Heart left ventricle (tissue), 13 donors: Measurements from ENCODE around the gene FOCAD.

Experiments
- CTCF ChIP-seq, 12 donors: fragments of 200-600 bp; sonication (generic) in 4 of 12; IDR thresholded peaks; one replicate each; pipeline versions ENCODE4 v1.5.0 to v1.8.0; 2018 to 2022; ENCODE audit warnings: antibody characterized with exemption in 12 of 12, mild to moderate bottlenecking in 5 of 12
- POLR2A ChIP-seq, 2 donors: fragments of 450-650 bp; IDR thresholded peaks; one replicate each; pipeline ENCODE4 v1.6.1; 2017; ENCODE audit warnings: antibody characterized with exemption in 2 of 2, mild to moderate bottlenecking in 2 of 2, moderate library complexity in 2 of 2
- donor health status: ischemic (EF 13 %, LVEDD 7.1; RV severe dilation, severe dysfunction).
- donor health status: DM: no; HTN: yes; CAD: no.
- donor health status: DM: no; HTN: no; CAD: no.
- donor health status: ischemic (EF 25% LVEDD 6.9; RV normal size, moderate dysfunction).
- donor health status: ischemic (EF 25% LVEDD 5.7; RV mildly dilated, moderate dysfunction).
- donor health status: ischemic (EF 35%, LVEDD 5.7; RV mildly dilated, moderate dysfunction).
- donor health status: nonischemic (EF 11% LVEDD 7.7; RV severe dilation, severe dysfunction).
- donor health status: DM: yes; HTN: yes; CAD: no.
- donor health status: PGD.
- donor health status: ischemic (EF 29% LVEDD 5.4; RV normal size, mild dysfunction).
- donor health status: nonischemic (EF 23%, LVEDD 6.1; RV moderate dilation, normal function).

DNA sequence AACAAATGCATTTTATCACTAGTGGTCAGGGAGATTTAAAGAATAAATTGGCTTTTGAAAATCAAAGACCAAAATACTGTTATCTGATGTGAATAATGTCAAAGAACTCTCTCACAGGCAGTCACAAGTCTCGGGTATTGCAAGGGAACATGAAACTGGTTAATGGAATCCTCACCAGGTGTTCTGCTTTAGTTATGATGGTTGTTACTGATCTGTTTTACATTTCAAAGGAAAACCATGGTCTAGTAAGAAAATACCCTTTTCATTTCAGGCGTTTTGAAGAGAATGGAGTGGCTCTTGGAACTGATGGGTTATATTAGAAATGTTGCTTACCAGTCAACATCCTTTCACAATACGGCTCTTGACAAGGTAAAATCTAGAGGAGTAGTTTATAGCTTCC lies 304.0 kb downstream of the FOCAD start:
- TF ChIP-seq CTCF (IDR thresholded peaks at IDR 0.05) (no peak), POLR2A (IDR thresholded peaks at IDR 0.05) (no peak)
